ENCODE measurements around the gene CALCOCO1.
"Not testable (repeated sequence)": the region's sequence is repeated elsewhere in the genome, so short reads cannot be mapped to it uniquely, and the experiment has no call there.

- TF ChIP-seq CTCF, EP300 (IDR thresholded peaks at IDR 0.05): not testable (repeated sequence)
These were observed 47.2 kb downstream of the CALCOCO1 start for GRCh38 chr12:53680061-53680460.
